GM12878 (cell line): ENCODE results near the gene ST3GAL5. TPM values are rescaled to one million over a fixed set of nuclear protein-coding genes. Genes with fewer than 3 reads are reported as not detected.

Experiments used
- ATAC-seq: fragments of 200-7000 bp; cut with Tn5 transposase; 3 replicates; pipeline ENCODE4 v1.9.1; 2020; ENCODE audit warnings: mild to moderate bottlenecking, moderate library complexity
- BruUV-seq: library from RNA; stranded (reverse); fragments of 400-500 nt; replicated peaks from 2 replicates; lab custom pipeline; 2021; lab: Mats Ljungman, UMichigan
- CTCF ChIA-PET: fragments of 300-600 bp; sonication (Branson Sonifier 250); formaldehyde crosslinking; extraction: SDS; loops from one replicate; lab custom pipeline; 2021; ENCODE audit warnings: inconsistent platforms; lab: Yijun Ruan, JAX
- POLR2A ChIA-PET: fragments of 350-600 bp; formaldehyde crosslinking; extraction: SDS; loops from one replicate; lab custom pipeline; 2021; ENCODE audit warnings: inconsistent platforms; lab: Charles Lee
- RAD21 ChIA-PET: fragments of 300-600 bp; sonication (Branson Sonifier 250); formaldehyde crosslinking; loops from one replicate; lab custom pipeline; 2023; ENCODE audit warnings: antibody characterized with exemption; ENCODE audit not compliant: unreplicated experiment; lab: Charles Lee
- SMC1A ChIA-PET: fragments of 300-600 bp; sonication (Branson Sonifier 250); formaldehyde crosslinking; loops from one replicate; lab custom pipeline; 2023; ENCODE audit not compliant: unreplicated experiment, uncharacterized antibody; lab: Charles Lee
- DNase-seq: peaks from one replicate; pipeline ENCODE4 v3.0.0-alpha.2; 2011; ENCODE audit warnings: low read depth, low spot score
- FAIRE-seq: peaks from 3 replicates; lab custom pipeline; 2011; peaks lifted over from hg19 to GRCh38; lab: Jason Lieb, UNC
- H2AFZ ChIP-seq: 2 replicates; pipeline ENCODE4 v1.6.0; 2011; ENCODE audit warnings: low read depth, low read length, control low read depth; ENCODE audit not compliant: control insufficient read depth
- H3K27ac ChIP-seq: 2 replicates; pipeline ENCODE4 v1.5.1; 2011; ENCODE audit warnings: control low read depth; ENCODE audit not compliant: control insufficient read depth, insufficient read depth
- H3K27me3 ChIP-seq, 2 experiments: replicated peaks in 1 of 2; 2 replicates each; pipeline versions ENCODE4 v1.6.0 to v1.6.1; 2011; ENCODE audit warnings: low read length in 1 of 2; ENCODE audit not compliant: control insufficient read depth in 2 of 2, insufficient read depth in 2 of 2
- H3K36me3 ChIP-seq, 2 experiments: 2 replicates each; pipeline ENCODE4 v1.5.1; 2011; ENCODE audit warnings: low read length in 1 of 2; ENCODE audit not compliant: control insufficient read depth in 2 of 2, insufficient read depth in 2 of 2
- H3K4me1 ChIP-seq: 2 replicates; pipeline ENCODE4 v1.6.1; 2011; ENCODE audit warnings: mild to moderate bottlenecking, low read length, moderate library complexity, mixed read lengths; ENCODE audit not compliant: control insufficient read depth, insufficient read depth
- H3K4me2 ChIP-seq: 2 replicates; pipeline ENCODE4 v1.6.0; 2011; ENCODE audit warnings: control low read depth; ENCODE audit not compliant: control insufficient read depth, insufficient read depth
- H3K4me3 ChIP-seq: fragments of 200-600 bp; sonication (generic); 2 replicates; pipeline ENCODE4 v1.5.1; 2016
- H3K79me2 ChIP-seq: 2 replicates; pipeline ENCODE4 v1.6.0; 2011; ENCODE audit warnings: low read length; ENCODE audit not compliant: control insufficient read depth, insufficient read depth
- H3K9ac ChIP-seq: 2 replicates; pipeline ENCODE4 v1.8.0; 2011; ENCODE audit warnings: low read length, control low read depth, mixed read lengths; ENCODE audit not compliant: control insufficient read depth, insufficient read depth
- H3K9me3 ChIP-seq: replicated peaks from 3 replicates; pipeline ENCODE4 v1.5.1; 2011; ENCODE audit warnings: mild to moderate bottlenecking, low read length; ENCODE audit not compliant: control insufficient read depth, insufficient read depth
- H4K20me1 ChIP-seq: 2 replicates; pipeline ENCODE4 v1.6.0; 2011; ENCODE audit not compliant: control insufficient read depth, insufficient read depth
- BACH1 ChIP-seq: fragments of 450-650 bp; IDR thresholded peaks from 2 replicates; pipeline ENCODE4 v1.6.1; 2017; ENCODE audit warnings: mild to moderate bottlenecking, borderline replicate concordance
- CBX5 ChIP-seq: sonication (generic); IDR thresholded peaks from 2 replicates; pipeline ENCODE4 v1.6.1; 2016; ENCODE audit warnings: low read depth, moderate library complexity, mild to moderate bottlenecking, inconsistent platforms
- FOS ChIP-seq: IDR thresholded peaks from 3 replicates; pipeline ENCODE4 v1.6.1; 2011; ENCODE audit warnings: borderline replicate concordance; ENCODE audit not compliant: insufficient read length; ENCODE audit errors: extremely low read depth
- JUND ChIP-seq: IDR thresholded peaks from 2 replicates; pipeline ENCODE4 v1.6.1; 2012; ENCODE audit warnings: low read depth, mild to moderate bottlenecking, low read length, improper control_type of control experiment, moderate library complexity
- KAT2A ChIP-seq: conservative IDR thresholded peaks from 2 replicates; pipeline ENCODE4 v1.6.1; 2011; ENCODE audit warnings: low read depth, low read length; ENCODE audit not compliant: control insufficient read depth
- NR2C1 ChIP-seq: fragments of 450-650 bp; IDR thresholded peaks from 2 replicates; pipeline ENCODE4 v1.6.1; 2017; ENCODE audit warnings: antibody characterized with exemption, mild to moderate bottlenecking, moderate library complexity
- POU2F2 ChIP-seq: IDR thresholded peaks from 3 replicates; pipeline ENCODE4 v1.6.1; 2011; ENCODE audit warnings: low read depth, mild to moderate bottlenecking, low read length, borderline replicate concordance
- RAD21 ChIP-seq: IDR thresholded peaks from 2 replicates; pipeline ENCODE4 v1.6.1; 2011; ENCODE audit warnings: mild to moderate bottlenecking, low read depth, low read length, moderate library complexity; ENCODE audit not compliant: insufficient read depth
- RAD51 ChIP-seq: fragments of 450-650 bp; IDR thresholded peaks from 2 replicates; pipeline ENCODE4 v1.6.1; 2016; ENCODE audit warnings: moderate library complexity, mild to moderate bottlenecking, inconsistent platforms
- SIN3A ChIP-seq: IDR thresholded peaks from 2 replicates; pipeline ENCODE4 v1.6.1; 2012; ENCODE audit warnings: low read depth, low read length, improper control_type of control experiment
- TCF12 ChIP-seq: IDR thresholded peaks from 2 replicates; pipeline ENCODE4 v1.6.1; 2011; ENCODE audit warnings: low read depth, mild to moderate bottlenecking, low read length
- USF2 ChIP-seq: IDR thresholded peaks from 2 replicates; pipeline ENCODE4 v1.6.1; 2011; ENCODE audit warnings: low read depth, low read length, improper control_type of control experiment, borderline replicate concordance
- ZNF217 ChIP-seq: fragments of 450-650 bp; IDR thresholded peaks from 2 replicates; pipeline ENCODE4 v1.6.1; 2017; ENCODE audit warnings: antibody characterized with exemption, mild to moderate bottlenecking
- ZNF384 ChIP-seq: IDR thresholded peaks from 2 replicates; pipeline ENCODE4 v1.6.1; 2012; ENCODE audit warnings: low read depth, mild to moderate bottlenecking, low read length, improper control_type of control experiment, borderline replicate concordance
- ZNF622 ChIP-seq: fragments of 450-650 bp; IDR thresholded peaks from 2 replicates; pipeline ENCODE4 v1.6.1; 2017; ENCODE audit warnings: mild to moderate bottlenecking, inconsistent platforms
- WGBS: methylation state at CpG from one replicate; pipeline ENCODE4 v1.1.6; 2016; ENCODE audit warnings: low lambda C conversion rate; ENCODE audit not compliant: insufficient replicate concordance, insufficient coverage; ENCODE audit errors: missing lambda C conversion rate; 5-methylcytosine and 5-hydroxymethylcytosine counted together
- in situ Hi-C: fragments of 300-500 bp; cut with MboI; formaldehyde crosslinking; loops from 9 replicates; pipeline ENCODE4 v1.14.3; 2018; ENCODE audit warnings: mixed read lengths
- intact Hi-C: fragments of 100-400 bp; cut with micrococcal nuclease; formaldehyde crosslinking; loops from one replicate; pipeline ENCODE4 v1.14.2; 2022; ENCODE audit not compliant: unreplicated experiment
- polyA plus RNA-seq, 11 experiments: library from polyadenylated mRNA; depleted of rRNA in 4 of 11; unstranded in 6 of 11; stranded (reverse) in 5 of 11; fragments of >200 nt; fragmentation: Nextera tagmentation in 4 of 11; fragmentation: Illumina TruSeq in 1 of 11; extraction: Ambion mirVana in 4 of 11; extraction: Trizol in 1 of 11; gene quantifications; 1 replicate in 1 of 11; 2 replicates in 10 of 11; pipeline versions ENCODE4 v1.2.1 to v1.2.3, GENCODE V29; 2011 to 2016; ENCODE audit warnings: inconsistent platforms in 2 of 11, missing spikeins in 2 of 11, low read depth in 1 of 11
- total RNA-seq, 4 experiments: library from RNA; depleted of rRNA in 3 of 4; stranded (reverse); fragments of >200 nt in 3 of 4; fragmentation: Illumina TruSeq in 1 of 4; extraction: Trizol in 1 of 4; gene quantifications; 2 replicates each; pipeline versions ENCODE4 v1.2.1 to v1.2.3, GENCODE V29; 2013 to 2021

The ST3GAL5 gene
- total and polyA plus RNA-seq, 10 of the 15 experiments (the other 5 are each of a cell fraction or from before 2014, with no cell fraction given), result 5.2 to 60.9 (median 10.2) TPM

GRCh38 chr2:85806358-85807118, 82.3 kb downstream of the ST3GAL5 start:
- ATAC-seq (peak; percentile 48), FAIRE-seq (no peak), DNase-seq (no peak)
- Histone ChIP-seq H2AFZ (no peak overlapping the region), H3K4me2 (no peak overlapping the region), H3K27ac (no peak overlapping the region), H3K36me3 (no peaks in the 10 kb centered on the region), H3K4me1 (no peaks in the 10 kb centered on the region), H4K20me1 (no peaks in the 10 kb centered on the region), H3K9ac (no peak overlapping the region), H3K9me3 (no peaks in the 10 kb centered on the region; the same call in 2 of the 3 replicates), H3K27me3 (no peaks in the 10 kb centered on the region), H3K79me2 (no peaks in the 10 kb centered on the region), H3K4me3 (no peak overlapping the region)
- ChIA-PET POLR2A (interaction anchor here (0.6 to 1.1 kb wide), 5 partner anchors 10 to 188 kb away, joined by 3 to 8 read pairs (median 4); no protein-coding TSS in a partner anchor), SMC1A (interaction anchor here (0.6 to 2.3 kb wide), 7 partner anchors 9 to 296 kb away, joined by 3 to 14 read pairs (median 3); no protein-coding TSS in a partner anchor), CTCF (interaction anchor here (0.6 to 2.1 kb wide), 7 partner anchors 10 to 170 kb away, joined by 3 to 7 read pairs (median 4); no protein-coding TSS in a partner anchor), RAD21 (interaction anchor here (0.6 to 1.8 kb wide), 5 partner anchors 8 to 273 kb away, joined by 3 to 6 read pairs (median 3); no protein-coding TSS in a partner anchor)
- BruUV-seq, result no TSS peak
- intact Hi-C loops, result no loop called here
- in situ Hi-C loops, result no loop called here
- WGBS, result 13% methylated on average over 4 of the region's 4 CpGs
- TF ChIP-seq NR2C1 (no peak), KAT2A (no peak), ZNF384 (peak; percentile 68; the same call in 1 of the 2 replicates), ZNF622 (no peak), BACH1 (no peak), CBX5 (no peak), RAD21 (no peak), JUND (no peak), SIN3A (no peak), POU2F2 (no peak), TCF12 (no peak), USF2 (no peak), ZNF217 (peak; percentile 29; the same call in 1 of the 2 replicates), FOS (no peak), RAD51 (no peak)
